ENCODE measurements around the gene SPON1. TPM values are rescaled to one million over a fixed set of nuclear protein-coding genes. Genes with fewer than 3 reads are reported as not detected.

Gene SPON1
- total and polyA plus RNA-seq, 4 donors: 0.72 to 4.9 (median 1.2) TPM

GRCh38 chr11:14181121-14181520 lies 218.6 kb downstream of the SPON1 start:
- peaks cover 0 to 7% (median 3%) of the 10 kb centered on the region in 4 donors for H3K4me1 ChIP-seq (ENCODE audit: control insufficient read depth in 4 of 4, insufficient read depth in 4 of 4, low read length in 3 of 4)
- TF ChIP-seq REST (IDR thresholded peaks at IDR 0.05) (no peak), TAF1 (conservative IDR thresholded peaks at IDR 0.05) (no peak), NR2F2 (IDR thresholded peaks at IDR 0.05) (no peak), MAX (IDR thresholded peaks at IDR 0.05) (no peak), ZBTB33 (IDR thresholded peaks at IDR 0.05) (no peak)
- no peaks in the 10 kb centered on the region for H3K9me3 ChIP-seq (ENCODE audit: control insufficient read depth in 4 of 4, low read length in 3 of 4)

GRCh38 chr11:14182833-14183364 lies 220.4 kb downstream of the SPON1 start:
- 45% methylated on average over 2 of the region's 2 CpGs for WGBS
- peaks cover 0 to 7% (median 3%) of the 10 kb centered on the region in 4 donors for H3K4me1 ChIP-seq (ENCODE audit: control insufficient read depth in 4 of 4, insufficient read depth in 4 of 4, low read length in 3 of 4)
- no peaks in the 10 kb centered on the region for H3K9me3 ChIP-seq (ENCODE audit: control insufficient read depth in 4 of 4, low read length in 3 of 4)
- no peak overlapping the region for H3K27ac ChIP-seq (ENCODE audit: low read depth in 1 of 2, low read length in 2 of 2)
- no peak for DNase-seq (ENCODE audit: low spot score)
- H3K27me3 ChIP-seq (ENCODE audit: control insufficient read depth in 4 of 4, insufficient read depth in 4 of 4, low read length in 3 of 4): no peaks in the 10 kb centered on the region
- no peaks in the 10 kb centered on the region for H3K36me3 ChIP-seq (ENCODE audit: control insufficient read depth in 4 of 4, insufficient read depth in 3 of 4, low read depth in 1 of 4, low read length in 3 of 4)
- TF ChIP-seq RXRA (IDR thresholded peaks at IDR 0.05) (no peak), FOXA2 (IDR thresholded peaks at IDR 0.05) (no peak), EGR1 (IDR thresholded peaks at IDR 0.05; ENCODE audit: low read depth in 2 of 2) (no peak), FOXA1 (IDR thresholded peaks at IDR 0.05) (no peak), GABPA (IDR thresholded peaks at IDR 0.05 in 1 of 2, conservative IDR thresholded peaks at IDR 0.05 in 1 of 2) (no peak), ATF3 (IDR thresholded peaks at IDR 0.05) (no peak), HNF4G (IDR thresholded peaks at IDR 0.05) (no peak)
- H3K9ac ChIP-seq (ENCODE audit: low read depth in 1 of 2, low read length in 2 of 2): no peak overlapping the region
- H3K4me3 ChIP-seq (ENCODE audit: low read depth in 1 of 3, low read length in 3 of 3): no peak overlapping the region

More at GRCh38 chr11:14181121-14181520, 218.6 kb downstream of the SPON1 start:
- Histone ChIP-seq H3K36me3 (ENCODE audit: control insufficient read depth in 4 of 4, insufficient read depth in 3 of 4, low read depth in 1 of 4, low read length in 3 of 4) (no peaks in the 10 kb centered on the region), H3K4me3 (ENCODE audit: low read depth in 1 of 3, low read length in 3 of 3) (no peak overlapping the region), H3K27ac (ENCODE audit: low read depth in 1 of 2, low read length in 2 of 2) (no peak overlapping the region), H3K27me3 (ENCODE audit: control insufficient read depth in 4 of 4, insufficient read depth in 4 of 4, low read length in 3 of 4) (no peaks in the 10 kb centered on the region), H3K9ac (ENCODE audit: low read depth in 1 of 2, low read length in 2 of 2) (no peak overlapping the region)
- no peak for DNase-seq (ENCODE audit: low spot score)
